HepG2 (cell line): ENCODE data around the gene NOSTRIN. TPM values are rescaled to one million over a fixed set of nuclear protein-coding genes. Genes with fewer than 3 reads are reported as not detected.
A peak's percentile ranks its signal among the peaks of the same experiment; 100 is the strongest.

Source experiments
- ATAC-seq: fragments of 200-7000 bp; cut with Tn5 transposase; 3 replicates; pipeline ENCODE4 v1.9.1; 2020; ENCODE audit warnings: mild to moderate bottlenecking, moderate library complexity
- BruUV-seq: library from RNA; stranded (reverse); fragments of 400-500 nt; replicated peaks from 2 replicates; lab custom pipeline; 2021; lab: Mats Ljungman, UMichigan
- CTCF ChIA-PET: fragments of 300-600 bp; formaldehyde crosslinking; extraction: SDS; loops from one replicate; lab custom pipeline; 2021; ENCODE audit warnings: low total read pairs, inconsistent platforms, low intra/inter-chr PET ratio; lab: Yijun Ruan, JAX
- POLR2A ChIA-PET: fragments of 350-600 bp; sonication (Branson Sonifier 250); formaldehyde crosslinking; loops from one replicate; lab custom pipeline; 2020; ENCODE audit warnings: antibody characterized with exemption, inconsistent platforms; lab: Yijun Ruan, JAX
- DNase-seq: peaks from one replicate; pipeline ENCODE4 v3.0.0-alpha.2; 2015; ENCODE audit warnings: low spot score
- FAIRE-seq: peaks from 3 replicates; lab custom pipeline; 2011; peaks lifted over from hg19 to GRCh38; lab: Jason Lieb, UNC
- H2AFZ ChIP-seq: one replicate; pipeline ENCODE4 v1.6.1; 2011; ENCODE audit warnings: low read length, inconsistent platforms
- H3K27ac ChIP-seq: fragments of 300-600 bp; 3 replicates; pipeline ENCODE4 v1.8.0; 2011; ENCODE audit warnings: mixed run types, mild to moderate bottlenecking, mixed read lengths, low read length, inconsistent platforms; ENCODE audit not compliant: insufficient read depth; ENCODE audit errors: extremely low read length
- H3K27me3 ChIP-seq, 2 experiments: fragments of 200-600 bp in 1 of 2; 2 replicates in 1 of 2; 3 replicates in 1 of 2; pipeline versions ENCODE4 v1.6.0 to v1.8.0; 2011; ENCODE audit warnings: low read length in 2 of 2, mild to moderate bottlenecking in 2 of 2, moderate library complexity in 2 of 2, inconsistent platforms in 1 of 2; ENCODE audit not compliant: insufficient read depth in 2 of 2, control insufficient read depth in 1 of 2
- H3K36me3 ChIP-seq, 2 experiments: fragments of 200-600 bp in 1 of 2; replicated peaks in 1 of 2; 2 replicates in 1 of 2; 3 replicates in 1 of 2; pipeline versions ENCODE4 v1.5.1 to v1.8.0; 2011; ENCODE audit warnings: low read length in 2 of 2, inconsistent platforms in 1 of 2; ENCODE audit not compliant: insufficient read depth in 2 of 2, control insufficient read depth in 1 of 2
- H3K4me1 ChIP-seq: 2 replicates; pipeline ENCODE4 v1.5.1; 2012; ENCODE audit warnings: low read length, inconsistent platforms; ENCODE audit not compliant: insufficient read depth
- H3K4me2 ChIP-seq: 2 replicates; pipeline ENCODE4 v1.6.0; 2011; ENCODE audit warnings: low read depth, low read length, inconsistent platforms
- H3K4me3 ChIP-seq, 3 experiments: fragments of 200-600 bp in 1 of 3; sonication (generic), shearing (Covaris generic) in 1 of 3; replicated peaks in 1 of 3; 2 replicates each; pipeline ENCODE4 v1.5.1; 2011 to 2016; ENCODE audit warnings: low read length in 3 of 3, inconsistent platforms in 2 of 3, low read depth in 2 of 3, mild to moderate bottlenecking in 2 of 3, control low read depth in 1 of 3, mixed read lengths in 1 of 3; ENCODE audit not compliant: insufficient read depth in 1 of 3
- H3K79me2 ChIP-seq: one replicate; pipeline ENCODE4 v1.6.1; 2011; ENCODE audit warnings: low read length, inconsistent platforms; ENCODE audit not compliant: insufficient read depth
- H3K9ac ChIP-seq: 2 replicates; pipeline ENCODE4 v1.6.0; 2011; ENCODE audit warnings: mild to moderate bottlenecking, low read depth, low read length, inconsistent platforms; ENCODE audit not compliant: insufficient read depth
- H3K9me3 ChIP-seq: 2 replicates; pipeline ENCODE4 v1.5.1; 2012; ENCODE audit warnings: mild to moderate bottlenecking, low read length
- H4K20me1 ChIP-seq: 2 replicates; pipeline ENCODE4 v1.6.0; 2011; ENCODE audit warnings: inconsistent platforms, mild to moderate bottlenecking, low read length, moderate library complexity; ENCODE audit not compliant: insufficient read depth
- ASH2L ChIP-seq: fragments of 300-600, 200-600 bp; sonication (generic); IDR thresholded peaks from 2 replicates; pipeline ENCODE4 v1.7.0; 2017; ENCODE audit warnings: low read depth, mild to moderate bottlenecking, moderate library complexity, mixed read lengths, low read length; ENCODE audit not compliant: insufficient read length
- CCAR2 ChIP-seq: fragments of 200-400 bp; formaldehyde crosslinking; optimal IDR thresholded peaks from 2 replicates; pipeline ENCODE3; 2018; ENCODE audit warnings: low read depth, mild to moderate bottlenecking, low read length, moderate library complexity
- CENPX ChIP-seq: sonication (generic); formaldehyde crosslinking; IDR thresholded peaks from 2 replicates; pipeline ENCODE4 v1.9.0; 2021; ENCODE audit warnings: mild to moderate bottlenecking, missing genetic modification reagents, moderate library complexity
- EHMT2 ChIP-seq: fragments of 200-600 bp; sonication (generic); IDR thresholded peaks from 2 replicates; pipeline ENCODE4 v1.7.0; 2017; ENCODE audit warnings: antibody characterized with exemption, low read depth, low read length, borderline replicate concordance
- FOXM1 ChIP-seq: sonication (generic); formaldehyde crosslinking; IDR thresholded peaks from 2 replicates; pipeline ENCODE4 v1.5.0; 2020; ENCODE audit warnings: missing genetic modification reagents
- GPBP1L1 ChIP-seq: sonication (generic); formaldehyde crosslinking; IDR thresholded peaks from 2 replicates; pipeline ENCODE4 v1.5.0; 2020; ENCODE audit warnings: mild to moderate bottlenecking, missing genetic modification reagents
- KLF15 ChIP-seq: sonication (generic); formaldehyde crosslinking; IDR thresholded peaks from 2 replicates; pipeline ENCODE4 v1.8.1; 2023; ENCODE audit warnings: borderline replicate concordance, mild to moderate bottlenecking, inconsistent platforms, missing genetic modification reagents, mixed read lengths
- KLF9 ChIP-seq: IDR thresholded peaks from 2 replicates; pipeline ENCODE4 v1.6.1; 2016; ENCODE audit warnings: low read depth
- RAD21 ChIP-seq: fragments of 450-650 bp; formaldehyde crosslinking; IDR thresholded peaks from 2 replicates; pipeline ENCODE4 v1.5.0; 2020; ENCODE audit warnings: mild to moderate bottlenecking
- SIN3B ChIP-seq: fragments of 150-350 bp; IDR thresholded peaks from 2 replicates; pipeline ENCODE4 v1.6.1; 2014; ENCODE audit warnings: low read length
- SMC3 ChIP-seq: IDR thresholded peaks from 2 replicates; pipeline ENCODE4 v1.6.1; 2011; ENCODE audit warnings: low read length, improper control_type of control experiment
- ZBTB3 ChIP-seq: sonication (generic); formaldehyde crosslinking; IDR thresholded peaks from 2 replicates; pipeline ENCODE4 v1.4.0; 2020; ENCODE audit warnings: low read depth, mild to moderate bottlenecking, moderate library complexity, missing genetic modification reagents, borderline replicate concordance
- ZBTB7A ChIP-seq: sonication (generic); formaldehyde crosslinking; IDR thresholded peaks from 2 replicates; pipeline ENCODE4 v1.8.0; 2022; ENCODE audit warnings: mild to moderate bottlenecking, missing genetic modification reagents
- ZFY ChIP-seq: sonication (generic); formaldehyde crosslinking; IDR thresholded peaks from 2 replicates; pipeline ENCODE4 v1.4.0; 2020; ENCODE audit warnings: missing genetic modification reagents
- ZNF280D ChIP-seq: sonication (generic); formaldehyde crosslinking; IDR thresholded peaks from 2 replicates; pipeline ENCODE4 v1.5.1; 2020; ENCODE audit warnings: mild to moderate bottlenecking, missing genetic modification reagents
- ZNF569 ChIP-seq: sonication (generic); formaldehyde crosslinking; IDR thresholded peaks from 2 replicates; pipeline ENCODE4 v1.5.0; 2020; ENCODE audit warnings: mild to moderate bottlenecking, missing genetic modification reagents, moderate library complexity, borderline replicate concordance
- ZSCAN9 ChIP-seq: IDR thresholded peaks from 2 replicates; pipeline ENCODE4 v1.6.1; 2016; ENCODE audit warnings: borderline replicate concordance
- WGBS: methylation state at CpG from one replicate; pipeline ENCODE4 v1.1.6; 2017; ENCODE audit warnings: low lambda C conversion rate; 5-methylcytosine and 5-hydroxymethylcytosine counted together
- in situ Hi-C: cut with HindIII; loops from 2 replicates; pipeline ENCODE4 v1.10.0; 2017; ENCODE audit warnings: low pct_unique_long_range_greater_than_20kb; ENCODE audit not compliant: extremely low pct_ligation_motif_present
- intact Hi-C: fragments of 100-400 bp; cut with micrococcal nuclease; formaldehyde crosslinking; loops from one replicate; pipeline ENCODE4 v1.10.0; 2022; ENCODE audit not compliant: unreplicated experiment
- polyA plus RNA-seq, 8 experiments: library from polyadenylated mRNA; depleted of rRNA in 3 of 8; stranded (reverse) in 7 of 8; unstranded in 1 of 8; fragments of >200 nt; fragmentation: Illumina TruSeq in 4 of 8; extraction: Trizol in 4 of 8; gene quantifications; 2 replicates each; pipeline versions ENCODE4 v1.2.1 to v1.2.3, GENCODE V29; 2011 to 2016; ENCODE audit warnings: low read depth in 4 of 8, missing spikeins in 1 of 8, mixed read lengths in 1 of 8; ENCODE audit not compliant: insufficient read depth in 1 of 8
- total RNA-seq, 5 experiments: library from RNA; depleted of rRNA; stranded (reverse); fragments of >200 nt; fragmentation: Illumina TruSeq; extraction: Trizol; gene quantifications; 2 replicates each; pipeline ENCODE4 v1.2.3, GENCODE V29; 2016; ENCODE audit warnings: low read depth in 1 of 5
- TF ChIP-seq, protein P1 (sequence below): sonication (generic); formaldehyde crosslinking; IDR thresholded peaks from 2 replicates; pipeline ENCODE4 v1.8.0; 2022; ENCODE audit warnings: mild to moderate bottlenecking, missing genetic modification reagents

The NOSTRIN gene
- total and polyA plus RNA-seq, 2 of the 13 experiments (the other 11 are each of a cell fraction or from before 2014, with no cell fraction given): 0.22 TPM

DNA sequence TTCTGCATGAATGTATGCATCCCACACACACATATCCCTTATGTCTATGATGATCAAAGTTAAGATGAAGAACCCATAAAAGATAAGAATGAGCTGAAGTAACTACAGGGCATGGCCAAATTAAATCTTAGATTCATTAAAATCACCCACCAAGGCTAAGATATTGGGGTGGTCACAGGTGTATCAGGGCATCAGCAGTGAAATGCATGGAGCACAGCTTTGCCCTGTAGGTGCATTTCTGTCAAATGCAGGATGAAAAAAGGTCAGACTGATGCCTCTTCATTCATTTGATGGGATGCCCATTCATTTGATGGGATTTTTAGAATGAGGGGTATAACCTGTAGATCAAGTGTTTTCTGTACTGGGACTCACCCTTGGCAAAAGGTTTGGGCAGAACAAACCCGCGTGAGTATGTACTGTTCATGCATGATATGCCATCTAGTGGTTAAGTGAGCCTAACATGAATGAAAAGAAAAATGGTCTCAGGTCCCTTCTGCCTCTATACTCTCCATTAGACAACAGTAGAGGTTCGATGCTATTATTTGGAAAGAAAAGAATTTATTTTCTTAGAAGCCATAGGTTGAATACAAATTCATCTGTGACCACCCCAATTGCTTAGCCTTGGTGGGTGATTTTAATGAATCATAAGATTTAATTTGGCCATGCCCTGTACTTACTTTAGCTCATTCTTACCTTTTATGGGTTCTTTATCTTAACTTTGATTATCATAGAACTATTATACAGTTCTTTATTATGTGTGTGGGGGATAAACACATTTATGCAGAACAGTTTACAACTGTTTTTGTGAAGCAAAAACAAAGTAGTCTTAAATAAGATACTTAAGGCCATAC, 43.2 kb upstream of the NOSTRIN start:
- Histone ChIP-seq H3K4me2 (no peak overlapping the region), H3K9me3 (no peaks in the 10 kb centered on the region), H3K79me2 (no peaks in the 10 kb centered on the region), H3K4me3 (no peak overlapping the region), H3K36me3 (peaks cover 0 to 5% of the 10 kb centered on the region in 2 experiments; a peak in 3 of 5 replicates), H4K20me1 (no peaks in the 10 kb centered on the region), H2AFZ (no peak overlapping the region), H3K27ac (no peak overlapping the region), H3K9ac (no peak overlapping the region), H3K27me3 (no peaks in the 10 kb centered on the region), H3K4me1 (peaks cover 5% of the 10 kb centered on the region; the same call in 1 of the 2 replicates)
- no TSS peak for BruUV-seq
- DNase-seq (peak; percentile 64), FAIRE-seq (peak; percentile 94), ATAC-seq (peak; percentile 95)
- ChIA-PET CTCF (interaction anchor here (0.8 to 4.1 kb wide), 3 partner anchors 410 to 623 kb away, joined by 3 to 62 read pairs (median 5); no protein-coding TSS in a partner anchor), POLR2A (no interaction called here)
- intact Hi-C loops: loop anchor here (1.0 to 5.0 kb wide), 2 partner anchors 412 to 1242 kb away; no protein-coding TSS in a partner anchor
- in situ Hi-C loops: loop anchor here (5.0 kb wide), 1 partner anchor 412 kb away; no protein-coding TSS in a partner anchor
- 30% methylated on average over 3 of the region's 3 CpGs for WGBS
- TF ChIP-seq ZFY (CRISPR knock-in tag): no peak
- TF ChIP-seq GPBP1L1 (CRISPR knock-in tag): no peak
- TF ChIP-seq SIN3B: no peak
- TF ChIP-seq CENPX (CRISPR knock-in tag): no peak
- TF ChIP-seq KLF15: no peak
- TF ChIP-seq ZNF280D (CRISPR knock-in tag): no peak
- TF ChIP-seq RAD21 (CRISPR knock-in tag): peak; percentile 61; the same call in 1 of the 2 replicates
- no peak for TF ChIP-seq CCAR2
- TF ChIP-seq EHMT2: no peak
- no peak for TF ChIP-seq ZSCAN9 (CRISPR knock-in tag)
- no peak for TF ChIP-seq ASH2L
- no peak for TF ChIP-seq ZBTB7A (CRISPR knock-in tag)
- no peak for TF ChIP-seq FOXM1 (CRISPR knock-in tag)
- no peak for TF ChIP-seq ZBTB3 (CRISPR knock-in tag)
- TF ChIP-seq ZNF569 (CRISPR knock-in tag): no peak
- TF ChIP-seq SMC3: peak; percentile 83
- TF ChIP-seq KLF9 (CRISPR knock-in tag): no peak
- TF ChIP-seq, protein P1, sequence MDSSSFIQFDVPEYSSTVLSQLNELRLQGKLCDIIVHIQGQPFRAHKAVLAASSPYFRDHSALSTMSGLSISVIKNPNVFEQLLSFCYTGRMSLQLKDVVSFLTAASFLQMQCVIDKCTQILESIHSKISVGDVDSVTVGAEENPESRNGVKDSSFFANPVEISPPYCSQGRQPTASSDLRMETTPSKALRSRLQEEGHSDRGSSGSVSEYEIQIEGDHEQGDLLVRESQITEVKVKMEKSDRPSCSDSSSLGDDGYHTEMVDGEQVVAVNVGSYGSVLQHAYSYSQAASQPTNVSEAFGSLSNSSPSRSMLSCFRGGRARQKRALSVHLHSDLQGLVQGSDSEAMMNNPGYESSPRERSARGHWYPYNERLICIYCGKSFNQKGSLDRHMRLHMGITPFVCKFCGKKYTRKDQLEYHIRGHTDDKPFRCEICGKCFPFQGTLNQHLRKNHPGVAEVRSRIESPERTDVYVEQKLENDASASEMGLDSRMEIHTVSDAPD (CRISPR knock-in tag): no peak
